Esophagus muscularis mucosa (tissue), 3 donors: ENCODE measurements around the gene EYA4.

Experiments used
- CTCF ChIP-seq, 3 experiments: fragments of 200-600 bp in 2 of 3; fragments of 450-650 bp in 1 of 3; sonication (generic) in 2 of 3; IDR thresholded peaks; one replicate each; pipeline ENCODE4 v1.5.1; 2017 to 2019; ENCODE audit warnings: antibody characterized with exemption in 3 of 3, mild to moderate bottlenecking in 2 of 3, moderate library complexity in 1 of 3
- POLR2AphosphoS5 ChIP-seq, 2 donors: sonication (generic); formaldehyde crosslinking; IDR thresholded peaks; one replicate each; pipeline ENCODE4 v1.6.1; 2017; ENCODE audit warnings: antibody characterized with exemption in 2 of 2

DNA sequence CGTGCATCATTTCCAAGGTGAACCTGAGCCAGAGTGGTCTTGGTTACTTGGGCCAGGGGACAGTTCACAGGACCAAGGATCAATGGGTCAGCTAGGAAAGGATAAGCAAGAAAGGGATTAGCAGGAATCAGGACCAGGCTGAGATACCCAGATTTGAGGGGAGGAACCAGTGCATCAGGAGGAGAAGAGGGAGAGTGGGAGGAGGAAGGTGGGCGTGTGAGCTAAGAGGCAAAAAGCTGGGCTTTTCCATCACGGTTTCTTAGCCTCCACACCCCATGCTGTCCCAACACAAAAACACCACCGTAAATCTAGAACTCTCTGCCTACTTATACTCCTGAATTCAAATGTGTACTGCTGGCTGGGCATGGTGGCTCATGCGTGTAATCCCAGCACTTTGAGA lies 27.5 kb downstream of the EYA4 start:
- TF ChIP-seq CTCF (IDR thresholded peaks at IDR 0.05) (no peak), POLR2AphosphoS5 (IDR thresholded peaks at IDR 0.05) (no peak)
